ENCODE results near the gene ABCA1. TPM values are rescaled to one million over a fixed set of nuclear protein-coding genes. Genes with fewer than 3 reads are reported as not detected.

Gene ABCA1
- total RNA-seq, 1 donor from 2014 or later: 10.8 TPM

GRCh38 chr9:104775976-104776375, 152.0 kb downstream of the ABCA1 start:
- intact Hi-C loops (cut with micrococcal nuclease): no loop called here
- peak overlapping the region; percentile 88 for H3K27ac ChIP-seq (replicated peaks)
- TF ChIP-seq CTCF (IDR thresholded peaks at IDR 0.05; ENCODE audit: borderline replicate concordance): no peak
- H3K27me3 ChIP-seq (ENCODE audit: low read depth): no peaks in the 10 kb centered on the region
- no peaks in the 10 kb centered on the region for H3K9me3 ChIP-seq (replicated peaks)
- no peak overlapping the region for H3K4me3 ChIP-seq
- no peak for DNase-seq
- H3K36me3 ChIP-seq: peaks cover 6% of the 10 kb centered on the region
- H3K4me1 ChIP-seq: peaks cover 60% of the 10 kb centered on the region

GRCh38 chr9:104775574-104775936, 152.4 kb downstream of the ABCA1 start:
- TF ChIP-seq CTCF (IDR thresholded peaks at IDR 0.05; ENCODE audit: borderline replicate concordance): no peak
- Histone ChIP-seq H3K4me1 (peaks cover 56% of the 10 kb centered on the region), H3K27me3 (ENCODE audit: low read depth) (no peaks in the 10 kb centered on the region), H3K36me3 (peaks cover 6% of the 10 kb centered on the region), H3K27ac (replicated peaks) (peak overlapping the region; percentile 88), H3K4me3 (peak overlapping the region; percentile 55), H3K9me3 (replicated peaks) (no peaks in the 10 kb centered on the region)
- intact Hi-C loops (cut with micrococcal nuclease): no loop called here
- DNase-seq: no peak

- Histone ChIP-seq H3K27me3 (ENCODE audit: low read depth) (no peaks in the 10 kb centered on the region), H3K4me3 (peak overlapping the region; percentile 55), H3K27ac (replicated peaks) (peak overlapping the region; percentile 88), H3K36me3 (peaks cover 6% of the 10 kb centered on the region), H3K9me3 (replicated peaks) (no peaks in the 10 kb centered on the region), H3K4me1 (peaks cover 54% of the 10 kb centered on the region)
- TF ChIP-seq CTCF (IDR thresholded peaks at IDR 0.05; ENCODE audit: borderline replicate concordance): no peak
- intact Hi-C loops (cut with micrococcal nuclease): no loop called here
- no peak for DNase-seq
Measured at GRCh38 chr9:104774831-104775573, 153.0 kb downstream of the ABCA1 start.

- peak overlapping the region; percentile 88 for H3K27ac ChIP-seq (replicated peaks)
- no peak for DNase-seq
- H3K27me3 ChIP-seq (ENCODE audit: low read depth): no peaks in the 10 kb centered on the region
- TF ChIP-seq CTCF (IDR thresholded peaks at IDR 0.05; ENCODE audit: borderline replicate concordance): no peak
- H3K9me3 ChIP-seq (replicated peaks): no peaks in the 10 kb centered on the region
- intact Hi-C loops (cut with micrococcal nuclease): no loop called here
- peaks cover 6% of the 10 kb centered on the region for H3K36me3 ChIP-seq
- H3K4me1 ChIP-seq: peaks cover 55% of the 10 kb centered on the region
- peak overlapping the region; percentile 55 for H3K4me3 ChIP-seq
Measured at GRCh38 chr9:104774132-104774531, 153.8 kb downstream of the ABCA1 start.

- H3K4me3 ChIP-seq: peak overlapping the region; percentile 55
- peaks cover 45% of the 10 kb centered on the region for H3K4me1 ChIP-seq
- no peaks in the 10 kb centered on the region for H3K9me3 ChIP-seq (replicated peaks)
- TF ChIP-seq CTCF (IDR thresholded peaks at IDR 0.05; ENCODE audit: borderline replicate concordance): no peak
- peaks cover 6% of the 10 kb centered on the region for H3K36me3 ChIP-seq
- H3K27me3 ChIP-seq (ENCODE audit: low read depth): no peaks in the 10 kb centered on the region
- DNase-seq: no peak
- peak overlapping the region; percentile 88 for H3K27ac ChIP-seq (replicated peaks)
- intact Hi-C loops (cut with micrococcal nuclease): no loop called here
Measured at GRCh38 chr9:104772714-104773510, 155.0 kb downstream of the ABCA1 start.
